T1000 (cell line): ENCODE data around the gene ZFP36L2.
"Not testable (repeated sequence)": the region's sequence is repeated elsewhere in the genome, so short reads cannot be mapped to it uniquely, and the experiment has no call there.

ENCODE experiments used
- DNase-seq: peaks from one replicate; lab custom pipeline; 2025; ENCODE audit warnings: mixed read lengths; lab: John Stamatoyannopoulos, UW

The ZFP36L2 gene

GRCh38 chr2:43207553-43208300, 18.7 kb downstream of the ZFP36L2 start:
- no peak for DNase-seq

GRCh38 chr2:43206602-43207001, 19.8 kb downstream of the ZFP36L2 start:
- DNase-seq = no peak

GRCh38 chr2:43203373-43203772, 23.0 kb downstream of the ZFP36L2 start:
- no peak for DNase-seq

GRCh38 chr2:43202289-43202688, 24.1 kb downstream of the ZFP36L2 start:
- no peak for DNase-seq

- DNase-seq = no peak
These were observed 24.9 kb downstream of the ZFP36L2 start for GRCh38 chr2:43201497-43201896.

GRCh38 chr2:43201016-43201415, 25.4 kb downstream of the ZFP36L2 start:
- no peak for DNase-seq

GRCh38 chr2:43199492-43200488, 26.6 kb downstream of the ZFP36L2 start:
- DNase-seq = no peak

- no peak for DNase-seq
These were observed 28.1 kb downstream of the ZFP36L2 start for GRCh38 chr2:43198263-43198662.

- DNase-seq = no peak
These were observed 28.9 kb downstream of the ZFP36L2 start for GRCh38 chr2:43197588-43197896.

- no peak for DNase-seq
These were observed 29.4 kb downstream of the ZFP36L2 start for GRCh38 chr2:43196768-43197587.

- DNase-seq = no peak
These were observed 32.1 kb downstream of the ZFP36L2 start for GRCh38 chr2:43194121-43194869.

GRCh38 chr2:43193652-43194120, 32.7 kb downstream of the ZFP36L2 start:
- no peak for DNase-seq

- no peak for DNase-seq
These were observed 33.4 kb downstream of the ZFP36L2 start for GRCh38 chr2:43192744-43193651.

GRCh38 chr2:43191947-43192516, 34.4 kb downstream of the ZFP36L2 start:
- DNase-seq = no peak

GRCh38 chr2:43190311-43191052, 35.9 kb downstream of the ZFP36L2 start:
- DNase-seq = no peak

- not testable (repeated sequence) for DNase-seq
These were observed 36.5 kb downstream of the ZFP36L2 start for GRCh38 chr2:43189861-43190260.

- no peak for DNase-seq
These were observed 37.6 kb downstream of the ZFP36L2 start for GRCh38 chr2:43188561-43189386.

GRCh38 chr2:43186679-43187374, 39.6 kb downstream of the ZFP36L2 start:
- no peak for DNase-seq
